Muscle of leg (tissue), 11 donors: ENCODE data around the gene PARD3. TPM values are rescaled to one million over a fixed set of nuclear protein-coding genes. Genes with fewer than 3 reads are reported as not detected.

Experiments used
- DNase-seq: peaks from one replicate; pipeline ENCODE4 v3.0.0; 2013
- H3K27ac ChIP-seq: one replicate; pipeline ENCODE4 v1.5.1; 2013; ENCODE audit warnings: mild to moderate bottlenecking, low read length, control low read depth
- H3K27me3 ChIP-seq: one replicate; pipeline ENCODE4 v1.6.1; 2013; ENCODE audit warnings: low read length; ENCODE audit not compliant: control insufficient read depth, insufficient read depth
- H3K36me3 ChIP-seq: one replicate; pipeline ENCODE4 v1.6.1; 2013; ENCODE audit warnings: low read length; ENCODE audit not compliant: control insufficient read depth, insufficient read depth
- H3K4me1 ChIP-seq: one replicate; pipeline ENCODE4 v1.6.1; 2013; ENCODE audit warnings: low read length; ENCODE audit not compliant: control insufficient read depth, insufficient read depth
- H3K4me3 ChIP-seq: one replicate; pipeline ENCODE4 v1.5.1; 2013; ENCODE audit warnings: low read length, control low read depth
- H3K9me3 ChIP-seq: replicated peaks from 2 replicates; pipeline ENCODE4 v1.6.1; 2013; ENCODE audit warnings: low read depth, low read length; ENCODE audit not compliant: control insufficient read depth
- WGBS: methylation state at CpG from one replicate; pipeline ENCODE4 v1.1.5; 2013; ENCODE audit warnings: missing lambda C conversion rate; ENCODE audit not compliant: insufficient coverage; 5-methylcytosine and 5-hydroxymethylcytosine counted together
- polyA plus RNA-seq, 8 donors: library from polyadenylated mRNA; unstranded; fragments of 120-200 nt; gene quantifications; one replicate each; pipeline versions ENCODE4 v1.2.1 to v1.2.3, GENCODE V29; 2013; ENCODE audit warnings: inconsistent platforms in 1 of 8, low replicate concordance in 1 of 8; ENCODE audit not compliant: insufficient read length in 8 of 8, insufficient read depth in 1 of 8
- total RNA-seq: library from RNA; stranded (reverse); fragments of 120-200 nt; gene quantifications from one replicate; pipeline ENCODE4 v1.2.4, GENCODE V29; 2013

PARD3 gene
- total and polyA plus RNA-seq, 9 donors = 32.4 to 59.0 (median 41.9) TPM

GRCh38 chr10:34305189-34305588 lies 509.9 kb downstream of the PARD3 start:
- WGBS = 75% methylated on average over 3 of the region's 6 CpGs
- Histone ChIP-seq H3K4me3 (no peak overlapping the region), H3K4me1 (no peaks in the 10 kb centered on the region), H3K27me3 (no peaks in the 10 kb centered on the region), H3K36me3 (peaks cover 10% of the 10 kb centered on the region), H3K27ac (no peak overlapping the region), H3K9me3 (no peaks in the 10 kb centered on the region)
- no peak for DNase-seq

DNA sequence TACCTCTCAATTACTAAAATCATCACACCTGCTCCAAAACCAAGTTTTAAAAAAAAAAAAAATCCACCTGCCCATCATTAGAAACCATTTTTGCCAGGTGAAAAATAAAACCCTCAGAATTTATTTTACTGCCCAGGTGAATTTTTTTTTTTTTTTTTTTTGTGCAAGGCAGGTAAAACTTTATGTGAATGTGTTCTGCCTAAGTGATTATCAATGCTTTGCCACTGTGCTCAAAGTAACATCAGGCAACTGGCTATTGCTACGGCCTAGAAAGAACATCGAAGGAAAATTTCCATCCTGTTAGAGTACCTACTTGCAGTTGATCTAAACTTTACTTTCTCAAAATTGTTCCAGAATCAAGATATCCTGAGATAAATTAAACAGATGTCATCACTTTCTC lies 512.1 kb downstream of the PARD3 start:
- Histone ChIP-seq H3K27me3 (no peaks in the 10 kb centered on the region), H3K9me3 (no peaks in the 10 kb centered on the region), H3K27ac (no peak overlapping the region), H3K36me3 (peaks cover 4% of the 10 kb centered on the region), H3K4me1 (peaks cover 3% of the 10 kb centered on the region), H3K4me3 (no peak overlapping the region)
- WGBS = no CpG with 5 or more reads among the region's 2 CpGs
- DNase-seq = no peak

DNA sequence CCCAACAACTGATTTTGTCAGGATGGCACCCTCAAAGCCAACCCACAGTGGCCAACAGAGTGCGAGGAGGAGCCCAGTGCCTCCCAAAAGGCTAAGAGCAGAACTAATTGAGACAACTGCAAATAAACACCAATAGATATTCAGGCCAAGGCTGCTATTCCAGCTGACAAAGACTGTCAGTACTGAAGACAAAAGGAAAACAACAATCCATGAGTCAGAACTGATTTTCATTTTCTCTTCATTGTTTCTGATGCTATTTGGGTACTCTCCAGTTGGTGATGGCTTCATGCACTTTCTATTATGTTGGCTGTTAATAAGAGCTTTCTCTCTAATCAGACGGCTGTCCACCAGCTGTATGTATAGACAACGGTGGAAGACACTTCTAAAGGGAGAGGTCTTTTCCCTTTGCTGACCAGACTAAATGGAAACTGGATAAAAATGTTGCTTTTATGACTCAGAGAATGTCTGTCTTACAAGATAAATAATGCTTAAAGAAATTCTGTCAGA lies 515.9 kb downstream of the PARD3 start:
- H3K36me3 ChIP-seq = no peaks in the 10 kb centered on the region
- H3K4me1 ChIP-seq = peaks cover 7% of the 10 kb centered on the region
- no peak overlapping the region for H3K4me3 ChIP-seq
- DNase-seq = peak; percentile 64
- H3K27ac ChIP-seq = no peak overlapping the region
- 80% methylated on average over 1 of the region's 3 CpGs for WGBS
- H3K27me3 ChIP-seq = no peaks in the 10 kb centered on the region
- no peaks in the 10 kb centered on the region for H3K9me3 ChIP-seq

DNA sequence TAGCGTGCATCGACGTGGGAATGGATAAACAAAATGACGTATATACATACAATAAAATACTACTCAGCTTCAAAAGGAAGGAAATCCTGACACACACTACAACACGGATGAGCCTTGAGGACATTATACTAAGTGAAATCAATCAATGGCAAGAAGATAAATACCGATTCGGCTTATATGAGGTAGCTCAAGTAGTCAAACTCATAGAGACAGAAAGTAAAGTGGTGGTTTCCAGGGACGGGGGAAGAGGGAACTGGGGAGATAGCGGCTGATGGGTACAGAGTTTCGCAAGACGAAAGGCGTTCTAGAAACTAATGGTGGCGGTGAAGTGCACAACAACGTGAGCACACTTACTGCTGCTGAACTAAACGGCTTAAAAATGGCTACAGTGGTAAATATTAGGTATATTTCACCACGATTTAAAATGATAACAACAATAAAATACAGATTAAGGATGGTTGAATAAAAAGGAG lies 516.7 kb downstream of the PARD3 start:
- H3K4me1 ChIP-seq = peaks cover 7% of the 10 kb centered on the region
- H3K27ac ChIP-seq = no peak overlapping the region
- no peaks in the 10 kb centered on the region for H3K27me3 ChIP-seq
- no peaks in the 10 kb centered on the region for H3K9me3 ChIP-seq
- no peaks in the 10 kb centered on the region for H3K36me3 ChIP-seq
- WGBS = 90% methylated on average over 4 of the region's 16 CpGs
- DNase-seq = no peak
- H3K4me3 ChIP-seq = no peak overlapping the region

DNA sequence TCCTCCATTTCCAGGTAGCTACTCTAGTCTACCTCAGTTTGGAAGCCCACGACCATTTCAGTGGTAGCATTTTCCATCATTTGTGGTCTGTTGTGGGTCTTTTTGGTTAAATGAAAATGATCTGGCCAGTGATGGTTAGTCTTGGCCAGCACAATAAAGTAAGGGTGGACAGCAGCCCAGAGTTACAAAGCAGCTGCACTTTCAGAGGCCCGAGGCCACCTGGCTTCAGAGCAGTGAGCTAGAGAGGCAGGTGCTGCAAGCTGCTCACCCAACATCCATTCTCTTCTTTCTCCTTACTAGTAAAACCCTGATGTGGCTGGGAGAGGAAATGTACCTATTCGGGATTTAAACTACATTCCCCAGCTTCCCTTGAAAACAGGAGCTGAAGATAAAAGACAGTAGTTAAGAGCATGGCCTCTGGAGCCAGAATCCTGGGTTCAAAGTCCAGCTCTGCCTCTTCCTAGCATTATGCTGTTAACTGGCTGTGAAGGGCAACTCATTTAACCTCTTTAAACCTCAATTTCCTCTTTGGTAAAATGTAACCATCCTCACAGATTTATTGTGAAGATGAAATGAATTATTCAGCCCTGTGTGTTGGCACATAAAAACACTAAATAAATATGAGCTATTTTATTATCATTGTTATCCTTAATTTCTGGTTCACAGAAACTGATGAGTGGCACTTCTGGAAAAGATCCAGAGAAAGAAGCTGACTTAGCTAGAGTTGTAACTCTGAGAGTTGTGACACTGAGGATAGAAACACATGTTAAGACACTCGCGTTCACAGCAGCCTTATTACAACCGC lies 517.4 kb downstream of the PARD3 start:
- no peak overlapping the region for H3K27ac ChIP-seq
- no peaks in the 10 kb centered on the region for H3K27me3 ChIP-seq
- no peak overlapping the region for H3K4me3 ChIP-seq
- peak; percentile 72 for DNase-seq
- peaks cover 7% of the 10 kb centered on the region for H3K4me1 ChIP-seq
- WGBS = 50% methylated on average over 2 of the region's 6 CpGs
- H3K9me3 ChIP-seq = no peaks in the 10 kb centered on the region
- H3K36me3 ChIP-seq = no peaks in the 10 kb centered on the region

GRCh38 chr10:34295142-34295548 lies 520.0 kb downstream of the PARD3 start:
- WGBS = 53% methylated on average over 5 of the region's 6 CpGs
- Histone ChIP-seq H3K4me1 (peaks cover 7% of the 10 kb centered on the region), H3K36me3 (no peaks in the 10 kb centered on the region), H3K27me3 (no peaks in the 10 kb centered on the region), H3K4me3 (no peak overlapping the region), H3K9me3 (no peaks in the 10 kb centered on the region), H3K27ac (no peak overlapping the region)
- peak; percentile 38 for DNase-seq

DNA sequence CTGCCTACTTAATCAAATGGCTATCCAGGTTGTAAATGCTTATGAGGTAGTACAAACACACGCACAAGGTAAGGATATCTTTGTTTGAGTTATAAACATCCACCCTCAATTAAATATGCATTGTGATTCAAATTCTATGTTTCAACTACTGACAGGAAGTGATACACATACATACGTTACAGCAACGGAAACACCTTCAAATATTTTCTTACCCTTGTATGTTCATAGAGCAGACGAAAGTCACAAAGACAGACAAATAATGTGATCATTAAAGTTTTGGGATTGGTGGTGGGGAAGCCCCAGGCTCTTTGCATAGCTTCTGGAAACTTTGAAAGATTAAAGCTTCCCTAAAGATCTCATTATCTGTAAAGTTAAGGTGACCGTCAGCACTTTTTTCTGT lies 521.0 kb downstream of the PARD3 start:
- H3K4me1 ChIP-seq = peaks cover 7% of the 10 kb centered on the region
- no CpG with 5 or more reads among the region's 5 CpGs for whole genome bisulfite sequencing
- H3K4me3 ChIP-seq = no peak overlapping the region
- H3K27me3 ChIP-seq = no peaks in the 10 kb centered on the region
- no peaks in the 10 kb centered on the region for H3K36me3 ChIP-seq
- no peak for DNase-seq
- H3K9me3 ChIP-seq = no peaks in the 10 kb centered on the region
- H3K27ac ChIP-seq = no peak overlapping the region

DNA sequence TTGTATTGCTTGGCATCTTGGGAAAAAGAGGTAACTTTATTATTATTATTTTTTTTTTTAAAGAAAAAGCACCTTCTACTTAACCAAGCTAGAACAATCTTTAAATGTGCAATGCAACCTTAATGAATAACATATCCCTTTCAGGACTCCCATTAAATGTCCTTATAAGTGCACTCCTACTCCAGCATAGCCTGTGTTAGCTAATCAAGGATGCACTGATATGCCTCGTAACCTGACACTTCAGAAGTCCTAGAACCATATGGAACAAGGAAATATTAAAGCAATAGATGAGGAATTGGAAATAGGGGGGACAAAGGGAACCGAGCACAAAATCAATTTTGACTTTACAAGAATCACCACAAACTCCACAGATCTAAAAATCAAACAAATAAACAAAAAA lies 522.4 kb downstream of the PARD3 start:
- Histone ChIP-seq H3K4me3 (no peak overlapping the region), H3K4me1 (peaks cover 3% of the 10 kb centered on the region), H3K36me3 (no peaks in the 10 kb centered on the region), H3K9me3 (no peaks in the 10 kb centered on the region), H3K27ac (no peak overlapping the region), H3K27me3 (no peaks in the 10 kb centered on the region)
- DNase-seq = no peak
- no CpG with 5 or more reads among the region's 2 CpGs for WGBS

GRCh38 chr10:34292194-34292565 lies 522.9 kb downstream of the PARD3 start:
- Histone ChIP-seq H3K27ac (no peak overlapping the region), H3K4me1 (no peaks in the 10 kb centered on the region), H3K36me3 (no peaks in the 10 kb centered on the region), H3K27me3 (no peaks in the 10 kb centered on the region), H3K9me3 (no peaks in the 10 kb centered on the region), H3K4me3 (no peak overlapping the region)
- WGBS = 90% methylated on average over 2 of the region's 4 CpGs
- no peak for DNase-seq

DNA sequence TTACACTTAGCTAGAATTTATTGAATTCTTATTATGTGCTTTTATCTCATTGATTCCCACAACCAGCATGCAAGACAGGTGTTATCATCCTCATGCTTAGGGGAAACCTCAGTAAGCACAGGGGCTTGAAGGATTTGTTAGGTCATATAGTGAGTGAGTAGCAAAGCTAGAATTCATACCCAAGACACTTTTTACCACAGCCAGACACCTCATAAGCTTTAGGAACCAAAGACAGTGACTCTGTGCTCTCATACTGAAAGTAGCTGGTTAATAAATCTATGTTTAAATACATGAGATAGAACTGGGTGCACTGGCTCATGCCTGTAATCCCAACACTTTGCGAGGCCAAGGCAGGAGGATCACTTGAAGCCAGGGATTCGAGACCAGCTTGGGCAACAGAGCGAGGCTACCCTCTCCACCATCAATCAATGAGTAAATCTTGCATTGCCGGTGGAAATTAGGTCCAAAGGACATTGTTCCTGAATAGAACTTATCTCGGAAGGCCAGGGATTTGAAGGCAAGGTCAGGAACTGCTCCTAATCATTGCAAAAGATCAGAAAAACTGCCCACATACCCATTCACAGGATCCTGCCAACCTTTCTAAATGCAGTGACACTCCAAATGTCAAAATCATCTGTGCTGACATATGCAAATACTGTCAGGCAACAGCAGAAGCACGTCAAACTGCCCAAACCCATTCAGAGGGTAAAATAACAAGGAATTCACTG lies 523.5 kb downstream of the PARD3 start:
- no peaks in the 10 kb centered on the region for H3K27me3 ChIP-seq
- no peak for DNase-seq
- H3K36me3 ChIP-seq = no peaks in the 10 kb centered on the region
- 100% methylated on average over 2 of the region's 6 CpGs for WGBS
- H3K4me3 ChIP-seq = no peak overlapping the region
- no peaks in the 10 kb centered on the region for H3K9me3 ChIP-seq
- no peak overlapping the region for H3K27ac ChIP-seq
- H3K4me1 ChIP-seq = no peaks in the 10 kb centered on the region
